ENCODE data around the gene SEMG2.

SEMG2 gene

DNA sequence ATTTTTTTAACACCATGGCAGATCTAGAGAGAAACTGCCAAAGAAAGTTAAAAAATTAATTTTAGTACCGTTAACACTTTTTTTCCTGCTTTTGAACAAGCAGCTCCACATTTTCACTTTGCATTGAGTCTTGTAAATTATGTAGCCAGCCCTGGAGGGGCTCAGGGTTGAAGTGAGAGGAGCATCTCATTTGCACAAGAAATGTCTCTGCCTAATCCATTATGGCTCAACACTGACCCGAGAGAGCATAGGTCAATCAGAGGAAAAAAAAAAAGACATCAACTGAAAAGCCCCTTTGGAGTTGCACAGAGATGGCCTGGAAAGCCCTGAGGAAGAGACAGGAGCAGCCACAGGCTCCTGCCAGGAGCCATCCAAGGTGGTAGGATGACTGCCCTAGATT, 37.5 kb downstream of the SEMG2 start:
- Histone ChIP-seq H3K4me3 (ENCODE audit: low read depth, low read length) (no peak overlapping the region), H3K27me3 (replicated peaks) (no peaks in the 10 kb centered on the region), H3K36me3 (replicated peaks) (no peaks in the 10 kb centered on the region), H3K27ac (no peak overlapping the region)
- TF ChIP-seq, protein P1, sequence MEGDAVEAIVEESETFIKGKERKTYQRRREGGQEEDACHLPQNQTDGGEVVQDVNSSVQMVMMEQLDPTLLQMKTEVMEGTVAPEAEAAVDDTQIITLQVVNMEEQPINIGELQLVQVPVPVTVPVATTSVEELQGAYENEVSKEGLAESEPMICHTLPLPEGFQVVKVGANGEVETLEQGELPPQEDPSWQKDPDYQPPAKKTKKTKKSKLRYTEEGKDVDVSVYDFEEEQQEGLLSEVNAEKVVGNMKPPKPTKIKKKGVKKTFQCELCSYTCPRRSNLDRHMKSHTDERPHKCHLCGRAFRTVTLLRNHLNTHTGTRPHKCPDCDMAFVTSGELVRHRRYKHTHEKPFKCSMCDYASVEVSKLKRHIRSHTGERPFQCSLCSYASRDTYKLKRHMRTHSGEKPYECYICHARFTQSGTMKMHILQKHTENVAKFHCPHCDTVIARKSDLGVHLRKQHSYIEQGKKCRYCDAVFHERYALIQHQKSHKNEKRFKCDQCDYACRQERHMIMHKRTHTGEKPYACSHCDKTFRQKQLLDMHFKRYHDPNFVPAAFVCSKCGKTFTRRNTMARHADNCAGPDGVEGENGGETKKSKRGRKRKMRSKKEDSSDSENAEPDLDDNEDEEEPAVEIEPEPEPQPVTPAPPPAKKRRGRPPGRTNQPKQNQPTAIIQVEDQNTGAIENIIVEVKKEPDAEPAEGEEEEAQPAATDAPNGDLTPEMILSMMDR (IDR thresholded peaks at IDR 0.05; ENCODE audit: low read depth, low read length, missing control alignments): no peak
- DNase-seq: no peak
- in situ Hi-C loops (cut with HindIII; ENCODE audit: low pct_ligation_motif_present, low sequenced_read_pairs): no loop called here

DNA sequence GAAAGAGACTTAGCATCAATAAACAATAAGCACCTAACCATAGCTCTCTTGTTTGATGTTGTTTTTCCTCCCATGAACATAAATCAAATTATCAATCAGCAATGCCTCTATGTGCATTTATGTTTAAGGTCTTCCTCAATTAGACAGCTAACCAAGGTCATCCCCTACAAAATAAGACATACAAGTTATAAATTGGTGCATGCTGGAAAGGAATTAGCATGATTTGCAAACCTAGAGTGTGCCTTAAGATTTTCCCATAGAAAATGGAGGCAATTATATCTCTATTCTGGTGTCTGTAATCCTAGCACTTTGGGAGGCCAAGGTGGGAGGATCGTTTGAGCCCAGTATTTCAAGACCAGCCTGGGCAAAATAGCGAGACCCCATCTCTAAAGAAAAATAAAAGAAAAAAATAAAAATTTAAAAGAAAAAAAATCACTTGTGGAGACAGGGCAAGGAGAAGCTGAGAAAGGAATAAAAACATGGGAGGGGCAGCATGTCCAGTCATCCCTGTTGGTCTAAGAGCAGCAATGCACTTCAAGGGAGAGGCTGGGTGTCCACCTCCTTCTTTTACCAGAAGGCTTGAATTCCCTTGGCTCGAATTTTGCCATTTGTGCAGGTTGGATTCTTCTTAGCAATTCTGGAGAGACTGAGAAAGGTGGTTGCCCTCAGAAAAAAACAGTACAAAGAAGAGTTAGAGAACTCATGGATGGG, 42.5 kb downstream of the SEMG2 start:
- no peak for DNase-seq
- Histone ChIP-seq H3K27me3 (replicated peaks) (no peaks in the 10 kb centered on the region), H3K4me3 (ENCODE audit: low read depth, low read length) (no peak overlapping the region), H3K36me3 (replicated peaks) (no peaks in the 10 kb centered on the region), H3K27ac (no peak overlapping the region)
- in situ Hi-C loops (cut with HindIII; ENCODE audit: low pct_ligation_motif_present, low sequenced_read_pairs): no loop called here
- TF ChIP-seq, protein P1 (IDR thresholded peaks at IDR 0.05; ENCODE audit: low read depth, low read length, missing control alignments): no peak

GRCh38 chr20:45266977-45267376, 45.8 kb downstream of the SEMG2 start:
- H3K4me3 ChIP-seq (ENCODE audit: low read depth, low read length): no peak overlapping the region
- H3K27me3 ChIP-seq (replicated peaks): no peaks in the 10 kb centered on the region
- no peaks in the 10 kb centered on the region for H3K36me3 ChIP-seq (replicated peaks)
- TF ChIP-seq, protein P1 (IDR thresholded peaks at IDR 0.05; ENCODE audit: low read depth, low read length, missing control alignments): no peak
- H3K27ac ChIP-seq: no peak overlapping the region
- no peak for DNase-seq
- in situ Hi-C loops (cut with HindIII; ENCODE audit: low pct_ligation_motif_present, low sequenced_read_pairs): no loop called here

DNA sequence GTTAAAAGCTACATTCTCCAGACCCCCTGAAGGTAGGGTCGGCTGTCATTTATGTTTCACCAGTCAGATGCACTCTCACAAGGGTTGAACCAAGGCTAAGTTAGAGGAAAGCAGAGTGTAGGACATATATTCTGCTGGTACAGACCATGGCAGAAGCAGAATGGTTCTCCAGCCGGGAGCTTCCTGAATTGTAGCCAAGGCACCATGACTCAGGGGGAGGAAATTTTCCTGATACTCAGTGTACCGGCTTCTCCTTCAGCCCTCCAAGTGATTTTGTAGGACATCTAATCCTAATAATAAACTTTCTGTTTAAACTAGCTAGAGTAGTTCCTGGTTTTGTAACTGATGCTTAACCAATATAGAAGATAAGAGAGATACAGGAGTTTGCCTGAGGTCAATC, 47.4 kb downstream of the SEMG2 start:
- TF ChIP-seq, protein P1 (IDR thresholded peaks at IDR 0.05; ENCODE audit: low read depth, low read length, missing control alignments): no peak
- no peak overlapping the region for H3K27ac ChIP-seq
- no peak overlapping the region for H3K4me3 ChIP-seq (ENCODE audit: low read depth, low read length)
- in situ Hi-C loops (cut with HindIII; ENCODE audit: low pct_ligation_motif_present, low sequenced_read_pairs): no loop called here
- H3K36me3 ChIP-seq (replicated peaks): no peaks in the 10 kb centered on the region
- no peaks in the 10 kb centered on the region for H3K27me3 ChIP-seq (replicated peaks)
- no peak for DNase-seq

- Histone ChIP-seq H3K36me3 (replicated peaks) (no peaks in the 10 kb centered on the region), H3K27ac (no peak overlapping the region), H3K27me3 (replicated peaks) (no peaks in the 10 kb centered on the region), H3K4me3 (ENCODE audit: low read depth, low read length) (no peak overlapping the region)
- DNase-seq: no peak
- in situ Hi-C loops (cut with HindIII; ENCODE audit: low pct_ligation_motif_present, low sequenced_read_pairs): no loop called here
- TF ChIP-seq, protein P1 (IDR thresholded peaks at IDR 0.05; ENCODE audit: low read depth, low read length, missing control alignments): no peak
Measured at GRCh38 chr20:45269056-45269455, 47.9 kb downstream of the SEMG2 start.

GRCh38 chr20:45269754-45270270, 48.6 kb downstream of the SEMG2 start:
- in situ Hi-C loops (cut with HindIII; ENCODE audit: low pct_ligation_motif_present, low sequenced_read_pairs): no loop called here

More at GRCh38 chr20:45269754-45270270, 48.6 kb downstream of the SEMG2 start:
- no peak overlapping the region for H3K4me3 ChIP-seq (ENCODE audit: low read depth, low read length)
- TF ChIP-seq, protein P1 (IDR thresholded peaks at IDR 0.05; ENCODE audit: low read depth, low read length, missing control alignments): no peak
- H3K27me3 ChIP-seq (replicated peaks): no peaks in the 10 kb centered on the region
- no peak overlapping the region for H3K27ac ChIP-seq
- no peak for DNase-seq
- H3K36me3 ChIP-seq (replicated peaks): no peaks in the 10 kb centered on the region

Measured in brain microvascular endothelial cell (primary cell).